GM12891 (cell line): ENCODE results near the gene SND1.
A peak's percentile ranks its signal among the peaks of the same experiment; 100 is the strongest.

ENCODE experiments used
- PAX5 ChIP-seq: IDR thresholded peaks from 2 replicates; pipeline ENCODE4 v1.6.1; 2011; ENCODE audit warnings: low read length, moderate library complexity, mild to moderate bottlenecking; ENCODE audit not compliant: insufficient read depth, severe bottlenecking
- POLR2A ChIP-seq: IDR thresholded peaks from 2 replicates; pipeline ENCODE4 v1.6.1; 2011; ENCODE audit warnings: low read depth, low read length, control low read depth
- POLR2AphosphoS5 ChIP-seq: IDR thresholded peaks from 2 replicates; pipeline ENCODE4 v1.6.1; 2011; ENCODE audit warnings: low read depth, low read length, control low read depth
- POU2F2 ChIP-seq: IDR thresholded peaks from 2 replicates; pipeline ENCODE4 v1.6.1; 2011; ENCODE audit warnings: low read depth, mild to moderate bottlenecking, control low read depth, low read length, moderate library complexity
- SPI1 ChIP-seq: IDR thresholded peaks from 2 replicates; pipeline ENCODE4 v1.6.1; 2011; ENCODE audit warnings: low read depth, low read length, control low read depth
- TAF1 ChIP-seq: IDR thresholded peaks from 2 replicates; pipeline ENCODE4 v1.6.1; 2011; ENCODE audit warnings: low read depth, low read length, control low read depth

- TF ChIP-seq SPI1 (0 out of 2 replicates have a peak, but pooled peaks have one; percentile 7), POU2F2 (no peak), POLR2A (no peak), POLR2AphosphoS5 (no peak), TAF1 (no peak), PAX5 (no peak)
Measured at GRCh38 chr7:128110641-128111364, 458.8 kb downstream of the SND1 start.
